Stimulated activated CD4-positive, alpha-beta T cell treated with anti-CD3 and anti-CD28 coated beads, Interleukin-15, amount 100 ng/mL, for 48 hours (primary cell): ENCODE results near the gene RAB12.

Source experiments
- DNase-seq, 2 donors: peaks; one replicate each; pipeline ENCODE4 v3.0.0-alpha.2; 2020; ENCODE audit warnings: low read depth in 2 of 2

The RAB12 gene

GRCh38 chr18:8684577-8684976, 75.3 kb downstream of the RAB12 start:
- DNase-seq = no peak

GRCh38 chr18:8685141-8685913, 76.1 kb downstream of the RAB12 start:
- DNase-seq = no peak

GRCh38 chr18:8685914-8686216, 76.6 kb downstream of the RAB12 start:
- DNase-seq = no peak

DNA sequence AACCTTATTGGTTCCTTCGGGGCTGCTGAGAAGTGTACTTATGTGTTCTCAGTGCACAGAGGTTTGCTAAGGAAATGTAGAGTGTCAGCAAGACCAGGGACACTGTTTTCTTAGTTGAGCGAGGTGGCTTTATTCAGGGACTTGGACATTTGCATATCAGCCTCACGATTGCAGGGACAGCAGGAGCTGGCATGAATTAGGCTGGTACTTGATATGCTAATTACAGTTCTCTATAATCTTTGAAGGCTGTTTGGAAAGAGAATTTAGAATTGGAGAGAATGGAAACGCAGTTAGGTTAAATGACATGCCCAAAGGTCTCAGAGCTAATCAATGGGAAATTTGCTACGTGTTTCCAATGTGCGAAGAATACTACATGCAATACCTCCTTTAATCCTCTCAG, 77.4 kb downstream of the RAB12 start:
- DNase-seq = no peak

DNA sequence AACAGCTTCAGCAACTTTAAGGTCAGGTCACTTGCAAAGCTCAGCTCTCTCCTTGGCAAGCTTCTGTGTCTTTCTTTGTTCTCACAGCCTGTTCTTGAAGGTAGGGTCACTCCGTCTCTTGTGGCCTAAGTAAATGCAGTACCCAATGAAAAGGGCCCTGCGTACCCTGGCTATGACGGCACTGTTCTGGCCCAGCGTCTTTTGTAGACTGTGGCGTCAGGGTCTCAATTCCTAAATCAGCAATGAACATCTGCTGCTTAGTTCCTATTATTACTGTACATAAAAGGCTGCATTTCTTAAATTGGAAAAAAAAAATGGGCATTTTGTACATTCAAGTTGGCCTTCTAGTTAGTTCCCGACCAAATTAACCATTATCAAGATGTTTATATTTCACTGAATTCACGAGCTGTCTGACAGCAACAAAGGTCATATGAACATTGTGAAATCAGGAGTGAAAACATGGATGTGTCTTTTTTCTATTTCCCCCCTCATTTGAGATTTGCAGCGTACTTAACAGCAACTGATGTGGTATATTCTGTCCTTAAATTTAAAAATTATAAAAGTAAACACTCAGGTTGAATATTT, 79.1 kb downstream of the RAB12 start:
- no peak for DNase-seq

- no peak for DNase-seq
These were observed 79.6 kb downstream of the RAB12 start for GRCh38 chr18:8688816-8689215.
